Measurements from ENCODE around the gene ZNF593.

GRCh38 chr1:26158908-26159742 is 10.6 kb upstream of the ZNF593 start, which contains the start of gene FAM110D:
- TF ChIP-seq, protein P1, sequence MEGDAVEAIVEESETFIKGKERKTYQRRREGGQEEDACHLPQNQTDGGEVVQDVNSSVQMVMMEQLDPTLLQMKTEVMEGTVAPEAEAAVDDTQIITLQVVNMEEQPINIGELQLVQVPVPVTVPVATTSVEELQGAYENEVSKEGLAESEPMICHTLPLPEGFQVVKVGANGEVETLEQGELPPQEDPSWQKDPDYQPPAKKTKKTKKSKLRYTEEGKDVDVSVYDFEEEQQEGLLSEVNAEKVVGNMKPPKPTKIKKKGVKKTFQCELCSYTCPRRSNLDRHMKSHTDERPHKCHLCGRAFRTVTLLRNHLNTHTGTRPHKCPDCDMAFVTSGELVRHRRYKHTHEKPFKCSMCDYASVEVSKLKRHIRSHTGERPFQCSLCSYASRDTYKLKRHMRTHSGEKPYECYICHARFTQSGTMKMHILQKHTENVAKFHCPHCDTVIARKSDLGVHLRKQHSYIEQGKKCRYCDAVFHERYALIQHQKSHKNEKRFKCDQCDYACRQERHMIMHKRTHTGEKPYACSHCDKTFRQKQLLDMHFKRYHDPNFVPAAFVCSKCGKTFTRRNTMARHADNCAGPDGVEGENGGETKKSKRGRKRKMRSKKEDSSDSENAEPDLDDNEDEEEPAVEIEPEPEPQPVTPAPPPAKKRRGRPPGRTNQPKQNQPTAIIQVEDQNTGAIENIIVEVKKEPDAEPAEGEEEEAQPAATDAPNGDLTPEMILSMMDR (IDR thresholded peaks at IDR 0.05): no peak
- no peak for TF ChIP-seq POLR2A (IDR thresholded peaks at IDR 0.05)
